Omental fat pad (tissue), 4 donors: ENCODE data around the gene RORC. TPM values are rescaled to one million over a fixed set of nuclear protein-coding genes. Genes with fewer than 3 reads are reported as not detected.

ENCODE experiments used
- ATAC-seq: fragments of 150-250 bp; one replicate; pipeline ENCODE4 v1.9.1; 2016; ENCODE audit warnings: mild to moderate bottlenecking, moderate library complexity; ENCODE audit not compliant: low FRiP score
- DNase-seq: peaks from one replicate; pipeline ENCODE4 v3.0.0-alpha.2; 2019; ENCODE audit warnings: low spot score
- total RNA-seq, 4 donors: library from RNA; depleted of rRNA; stranded (reverse); fragments of >200 nt; gene quantifications; one replicate each; pipeline ENCODE4 v1.1.0, GENCODE V29; 2016
- TF ChIP-seq, protein P1 (sequence below), 3 donors: fragments of 450-650 bp; IDR thresholded peaks; one replicate each; pipeline ENCODE4 v1.5.1; 2016 to 2017; ENCODE audit warnings: antibody characterized with exemption in 3 of 3, mild to moderate bottlenecking in 3 of 3, moderate library complexity in 2 of 3

The RORC gene
- total RNA-seq, 4 donors from 2014 or later: 2.0 to 16.0 (median 5.8) TPM; not detected in 1

GRCh38 chr1:151839457-151840403, 8.1 kb upstream of the RORC start, which contains the start of gene C2CD4D:
Gene C2CD4D, minus strand, starts transcription at chr1:151839820. Its CDS starts 831 bp downstream, at chr1:151838989.
- TF ChIP-seq, protein P1, sequence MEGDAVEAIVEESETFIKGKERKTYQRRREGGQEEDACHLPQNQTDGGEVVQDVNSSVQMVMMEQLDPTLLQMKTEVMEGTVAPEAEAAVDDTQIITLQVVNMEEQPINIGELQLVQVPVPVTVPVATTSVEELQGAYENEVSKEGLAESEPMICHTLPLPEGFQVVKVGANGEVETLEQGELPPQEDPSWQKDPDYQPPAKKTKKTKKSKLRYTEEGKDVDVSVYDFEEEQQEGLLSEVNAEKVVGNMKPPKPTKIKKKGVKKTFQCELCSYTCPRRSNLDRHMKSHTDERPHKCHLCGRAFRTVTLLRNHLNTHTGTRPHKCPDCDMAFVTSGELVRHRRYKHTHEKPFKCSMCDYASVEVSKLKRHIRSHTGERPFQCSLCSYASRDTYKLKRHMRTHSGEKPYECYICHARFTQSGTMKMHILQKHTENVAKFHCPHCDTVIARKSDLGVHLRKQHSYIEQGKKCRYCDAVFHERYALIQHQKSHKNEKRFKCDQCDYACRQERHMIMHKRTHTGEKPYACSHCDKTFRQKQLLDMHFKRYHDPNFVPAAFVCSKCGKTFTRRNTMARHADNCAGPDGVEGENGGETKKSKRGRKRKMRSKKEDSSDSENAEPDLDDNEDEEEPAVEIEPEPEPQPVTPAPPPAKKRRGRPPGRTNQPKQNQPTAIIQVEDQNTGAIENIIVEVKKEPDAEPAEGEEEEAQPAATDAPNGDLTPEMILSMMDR (IDR thresholded peaks at IDR 0.05): no peak
- no peak for DNase-seq
- ATAC-seq: peak; percentile 69

DNA sequence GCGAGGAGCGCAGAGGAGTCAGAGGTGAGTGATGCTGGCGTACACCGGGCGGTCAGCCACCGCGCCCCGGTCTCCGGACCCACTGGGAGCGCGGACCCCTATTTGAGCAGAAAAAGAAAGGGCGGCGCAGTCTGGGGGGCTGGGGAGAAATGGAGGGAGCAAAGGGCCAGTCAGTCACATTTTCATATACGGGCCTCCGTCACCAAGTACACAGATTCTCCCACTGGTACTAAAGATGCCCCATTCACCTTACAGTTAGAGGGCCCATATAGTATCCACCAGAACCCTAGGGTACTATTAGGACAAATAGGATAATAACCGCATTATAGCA, 7.4 kb upstream of the RORC start:
- TF ChIP-seq, protein P1 (IDR thresholded peaks at IDR 0.05): no peak
- no peak for DNase-seq
- peak; percentile 18 for ATAC-seq

DNA sequence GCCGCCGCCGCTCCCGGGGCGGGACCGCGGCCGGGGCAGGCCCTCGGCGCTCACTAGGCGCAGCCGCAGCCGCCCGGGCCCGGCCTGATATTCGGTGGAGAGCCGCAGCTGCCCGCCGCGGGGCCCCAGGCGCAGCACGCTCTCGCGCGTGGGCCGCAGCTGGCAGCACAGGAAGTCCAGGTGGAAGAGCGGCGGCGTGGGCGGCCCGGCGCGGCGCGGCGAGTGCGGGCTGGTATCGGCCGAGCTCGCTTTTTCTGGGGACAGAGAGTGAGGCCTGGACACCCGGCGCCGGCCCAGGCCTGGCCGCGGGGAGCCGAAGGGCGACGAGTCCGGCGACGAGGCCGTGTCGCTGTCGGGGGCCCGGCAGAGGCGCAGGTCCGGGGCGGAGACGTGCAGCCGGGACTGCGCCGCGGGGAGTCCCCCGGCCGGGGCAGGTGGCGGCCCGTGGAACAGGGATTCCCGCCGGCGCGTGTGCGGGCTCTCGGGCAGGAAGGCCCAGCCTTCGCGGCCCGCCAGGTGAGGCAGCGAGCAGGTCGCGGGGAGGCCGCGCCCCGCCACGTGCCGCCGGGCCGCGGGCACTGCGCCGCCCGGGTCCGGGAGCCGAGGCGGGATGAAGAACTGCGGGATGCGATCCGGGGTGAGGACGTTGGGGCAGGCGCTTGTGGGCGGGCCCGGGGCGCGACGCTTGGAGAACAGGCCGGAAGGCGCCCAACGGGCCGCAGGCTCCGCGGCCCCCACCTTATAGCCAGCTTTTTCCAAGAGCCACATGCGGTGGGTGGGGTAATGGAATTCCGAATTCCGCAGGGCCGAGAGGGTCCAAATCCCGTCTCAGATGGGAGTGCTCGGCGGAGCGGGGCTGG, 6.8 kb upstream of the RORC start:
- DNase-seq (no peak), ATAC-seq (peak; percentile 38)
- TF ChIP-seq, protein P1 (IDR thresholded peaks at IDR 0.05): no peak

DNA sequence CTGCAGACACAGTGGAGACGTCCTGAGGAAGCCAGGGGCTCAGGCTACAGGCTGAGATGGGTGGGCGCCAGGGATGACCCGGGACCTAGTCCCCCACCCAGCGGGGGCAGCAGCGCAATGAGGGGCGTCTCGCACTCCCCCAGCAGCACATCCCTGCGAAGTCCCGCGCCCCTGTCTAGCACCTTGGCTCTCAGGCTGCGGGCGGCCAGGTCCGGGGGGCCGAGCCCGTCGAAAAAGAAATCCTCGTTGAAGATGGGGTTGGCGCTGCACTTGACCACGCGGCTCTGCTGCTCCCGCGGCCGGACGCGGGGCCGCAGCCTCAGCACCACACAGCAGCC, 6.3 kb upstream of the RORC start:
- TF ChIP-seq, protein P1 (IDR thresholded peaks at IDR 0.05): no peak
- ATAC-seq (no peak), DNase-seq (no peak)

GRCh38 chr1:151837197-151837596, 5.6 kb upstream of the RORC start:
- ATAC-seq: no peak
- TF ChIP-seq, protein P1 (IDR thresholded peaks at IDR 0.05): no peak
- no peak for DNase-seq

DNA sequence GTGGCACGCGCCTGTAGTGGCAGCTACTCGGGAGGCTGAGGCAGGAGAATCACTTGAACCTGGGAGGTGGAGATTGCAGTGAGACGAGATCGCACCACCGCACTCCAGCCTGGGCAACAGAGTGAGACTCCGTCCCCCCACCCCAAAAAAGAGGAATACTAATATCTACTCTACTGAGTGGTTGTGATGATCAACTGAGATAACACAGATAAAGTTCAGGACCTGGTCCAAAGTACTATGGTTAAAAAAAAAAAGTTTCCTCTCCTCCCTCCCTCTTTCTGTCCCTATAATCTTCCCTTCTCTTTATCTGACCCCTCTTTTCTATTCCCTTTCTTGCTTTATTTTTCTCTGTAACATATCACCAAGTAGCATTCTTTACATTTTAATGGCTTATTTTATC, 4.0 kb upstream of the RORC start:
- TF ChIP-seq, protein P1 (IDR thresholded peaks at IDR 0.05): no peak
- ATAC-seq (no peak), DNase-seq (no peak)
